ENCODE measurements around the gene DLST. TPM values are rescaled to one million over a fixed set of nuclear protein-coding genes. Genes with fewer than 3 reads are reported as not detected.

DLST gene
- total and polyA plus RNA-seq, 3 experiments from 2014 or later, result 8.8 to 161 (median 160) TPM

DNA sequence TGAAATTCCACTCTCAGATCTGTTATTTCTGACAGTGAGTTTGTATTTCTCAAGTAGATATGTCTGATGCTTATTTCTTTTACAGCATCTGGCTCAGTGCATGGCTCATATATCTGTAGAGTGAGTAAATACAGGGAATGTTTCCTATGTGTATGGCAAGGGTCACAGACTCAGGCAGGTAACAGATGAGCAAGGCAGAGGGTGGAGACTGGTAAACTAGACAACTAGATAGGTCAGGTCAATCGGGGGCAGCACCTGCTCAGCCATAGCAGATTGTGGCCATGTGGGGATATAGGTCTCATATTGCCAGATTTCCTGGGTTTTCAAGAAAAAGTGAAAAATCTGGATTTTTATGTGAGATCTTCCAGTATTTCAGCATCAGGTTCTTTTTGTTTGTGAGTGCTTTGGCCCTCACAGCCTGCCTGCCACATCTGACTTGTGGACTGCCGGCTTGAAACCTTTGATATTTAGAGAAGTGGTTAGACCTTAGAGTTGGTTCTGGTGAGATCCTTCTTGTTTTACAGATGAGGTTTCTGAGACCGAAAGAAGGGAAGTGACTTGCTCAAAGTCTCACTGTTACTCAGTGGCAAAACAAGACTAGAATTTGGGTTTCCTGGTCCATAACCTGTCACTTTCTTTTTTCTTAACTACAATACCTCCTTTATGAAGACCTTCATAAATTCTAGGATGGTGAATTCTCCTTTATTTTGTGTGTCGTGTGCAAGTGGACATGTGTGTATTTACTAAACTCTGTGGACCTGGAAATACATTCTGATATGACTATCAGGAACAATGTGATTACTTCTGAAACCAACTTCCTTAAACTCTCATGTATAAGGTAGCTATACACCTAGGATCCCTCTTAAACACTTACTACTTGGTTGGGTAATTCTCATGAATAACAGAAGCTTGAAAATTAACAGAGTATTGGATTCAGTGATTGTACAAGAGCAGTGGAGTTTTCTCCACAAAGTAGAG, 40.2 kb upstream of the DLST start:
- ChIA-PET POLR2A (no interaction called here), CTCF (interaction anchor here (1.0 to 2.5 kb wide), 3 partner anchors 19 to 229 kb away, joined by 3 to 15 read pairs (median 4); partner anchors contain the start of gene LTBP2)

DNA sequence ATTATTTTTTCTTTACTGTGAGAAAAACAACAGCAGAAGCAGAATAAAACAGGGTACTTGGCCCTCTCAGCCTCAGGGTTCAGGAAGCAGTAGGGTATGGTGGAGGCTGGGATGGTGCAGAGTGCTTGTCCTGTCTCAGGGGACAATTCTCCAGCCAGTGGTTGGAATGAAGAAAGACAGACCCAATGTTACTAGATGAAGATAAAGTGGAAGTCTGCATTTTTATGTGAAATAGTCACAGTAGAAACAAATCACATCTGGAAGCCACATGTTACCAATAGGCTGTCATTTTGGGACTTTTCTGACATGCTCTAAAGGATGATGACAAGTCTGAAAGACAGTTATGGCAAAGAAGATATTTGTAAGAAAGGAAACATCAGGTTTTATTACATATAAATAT, 38.1 kb upstream of the DLST start:
- peaks cover 49% of the 10 kb centered on the region for H3K4me1 ChIP-seq (ENCODE audit: insufficient read depth, low read length)
- ChIA-PET CTCF (interaction anchor here (0.7 kb wide), 1 partner anchor 18 kb away, joined by 3 read pairs; no protein-coding TSS in a partner anchor), POLR2A (no interaction called here)
- Mint-ChIP-seq H3K4me1 (peaks cover 31 to 41% (median 39%) of the 10 kb centered on the region in 3 donors), H3K27me3 (no peaks in the 10 kb centered on the region), H3K36me3 (peaks cover 0 to 4% (median 0%) of the 10 kb centered on the region in 3 donors), H3K27ac (no peak overlapping the region), H3K4me3 (no peak overlapping the region), H3K9me3 (no peaks in the 10 kb centered on the region)
- no peak overlapping the region for H3K4me3 ChIP-seq (ENCODE audit: low read length)
- H3K9me3 ChIP-seq (ENCODE audit: low read length), result no peaks in the 10 kb centered on the region
- no peak overlapping the region for H3K27ac ChIP-seq (ENCODE audit: low read depth, low read length)
- no peaks in the 10 kb centered on the region for H3K36me3 ChIP-seq (ENCODE audit: insufficient read depth, low read length)
- H3K27me3 ChIP-seq (ENCODE audit: insufficient read depth, low read length, poor library complexity, severe bottlenecking), result no peaks in the 10 kb centered on the region
- no peak for DNase-seq

More for the DNA sequence above, 40.2 kb upstream of the DLST start:
- Mint-ChIP-seq H3K36me3 (peaks cover 0 to 7% (median 0%) of the 10 kb centered on the region in 3 donors), H3K4me3 (peak overlapping the region in 6 of 7 donors; percentile 26 to 42 (median 36)), H3K4me1 (peaks cover 51 to 62% (median 60%) of the 10 kb centered on the region in 3 donors), H3K27me3 (no peaks in the 10 kb centered on the region), H3K27ac (peak overlapping the region; percentile 69 to 99 (median 90)), H3K9me3 (no peaks in the 10 kb centered on the region)
- peak in 1 of 5 donors; percentile 11 for DNase-seq
- Histone ChIP-seq H3K27me3 (ENCODE audit: insufficient read depth, low read length, poor library complexity, severe bottlenecking) (no peaks in the 10 kb centered on the region), H3K27ac (ENCODE audit: low read depth, low read length) (no peak overlapping the region), H3K9me3 (ENCODE audit: low read length) (no peaks in the 10 kb centered on the region), H3K4me1 (ENCODE audit: insufficient read depth, low read length) (peaks cover 68% of the 10 kb centered on the region), H3K4me3 (ENCODE audit: low read length) (no peak overlapping the region), H3K36me3 (ENCODE audit: insufficient read depth, low read length) (no peaks in the 10 kb centered on the region)

DNA sequence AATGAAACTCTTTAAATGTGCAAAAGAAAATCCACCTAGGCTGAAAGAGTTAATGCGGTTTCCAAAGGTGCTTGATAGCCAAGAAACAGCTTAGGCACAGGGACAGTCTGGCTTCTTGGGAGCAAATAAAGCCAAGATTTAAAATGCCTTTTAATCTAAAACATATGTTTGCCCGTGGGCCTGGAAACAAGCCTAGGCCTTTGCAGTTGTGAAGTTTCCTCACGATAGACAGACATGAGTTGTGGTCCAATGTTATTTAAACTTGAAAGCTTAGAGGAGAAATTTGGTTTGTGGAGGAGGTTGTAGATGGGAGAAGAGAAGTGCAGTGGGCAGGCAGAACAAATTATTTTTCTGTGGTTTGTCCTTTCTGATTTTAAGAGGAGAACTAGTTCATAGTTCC, 35.5 kb upstream of the DLST start:
- Histone ChIP-seq H3K9me3 (ENCODE audit: low read length) (no peaks in the 10 kb centered on the region), H3K27me3 (ENCODE audit: insufficient read depth, low read length, poor library complexity, severe bottlenecking) (no peaks in the 10 kb centered on the region), H3K4me3 (ENCODE audit: low read length) (no peak overlapping the region), H3K36me3 (ENCODE audit: insufficient read depth, low read length) (no peaks in the 10 kb centered on the region), H3K27ac (ENCODE audit: low read depth, low read length) (no peak overlapping the region), H3K4me1 (ENCODE audit: insufficient read depth, low read length) (peaks cover 24% of the 10 kb centered on the region)
- POLR2A ChIA-PET, result no interaction called here
- Mint-ChIP-seq H3K4me3 (peak overlapping the region in 1 of 7 donors; percentile 5), H3K27ac (no peak overlapping the region), H3K9me3 (no peaks in the 10 kb centered on the region), H3K36me3 (no peaks in the 10 kb centered on the region), H3K27me3 (no peaks in the 10 kb centered on the region), H3K4me1 (peaks cover 14 to 17% (median 17%) of the 10 kb centered on the region in 3 donors)
- no peak for DNase-seq
- CTCF ChIA-PET, result interaction anchor here (1.3 to 2.0 kb wide), 2 partner anchors 14 to 59 kb away, joined by 4 to 8 read pairs; no protein-coding TSS in a partner anchor

DNA sequence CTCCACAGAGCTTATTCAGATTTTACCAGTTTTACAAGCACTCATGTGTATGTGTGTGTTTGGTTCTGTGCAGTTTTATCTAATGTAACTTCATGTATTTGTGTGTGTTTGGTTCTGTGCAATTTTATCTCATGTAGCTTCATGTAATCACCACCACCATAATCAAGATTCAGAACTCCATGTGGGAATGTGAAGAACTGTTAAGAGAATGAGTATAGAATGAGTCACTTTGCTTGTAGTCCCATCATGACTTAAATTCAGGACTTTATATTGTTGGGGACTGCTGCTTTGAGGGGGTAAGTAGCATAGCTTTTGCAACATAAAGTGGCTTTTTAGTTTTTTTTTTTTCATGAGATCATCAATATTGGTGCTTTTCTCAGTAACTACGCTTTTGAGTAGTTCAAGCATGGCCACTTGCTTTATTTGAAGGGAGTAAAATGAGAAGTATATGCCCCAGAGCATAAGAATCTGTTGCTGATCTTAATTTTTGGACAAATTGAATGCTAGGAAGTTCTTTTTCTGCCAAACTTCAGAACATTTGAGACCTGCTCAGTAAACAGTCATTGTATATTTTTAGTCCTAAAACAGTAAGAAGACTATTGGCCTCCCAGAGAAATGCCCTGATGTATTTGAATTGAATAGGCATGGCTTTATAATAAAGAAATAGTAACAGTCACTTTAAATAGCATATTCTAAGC, 34.6 kb upstream of the DLST start:
- no peaks in the 10 kb centered on the region for H3K9me3 Mint-ChIP-seq
- Histone ChIP-seq H3K27me3 (ENCODE audit: insufficient read depth, low read length, poor library complexity, severe bottlenecking) (no peaks in the 10 kb centered on the region), H3K9me3 (ENCODE audit: low read length) (no peaks in the 10 kb centered on the region), H3K27ac (ENCODE audit: low read depth, low read length) (no peak overlapping the region), H3K4me1 (ENCODE audit: insufficient read depth, low read length) (peaks cover 14% of the 10 kb centered on the region), H3K36me3 (ENCODE audit: insufficient read depth, low read length) (no peaks in the 10 kb centered on the region), H3K4me3 (ENCODE audit: low read length) (no peak overlapping the region)
- H3K36me3 Mint-ChIP-seq, result no peaks in the 10 kb centered on the region
- CTCF ChIA-PET, result interaction anchor here (0.6 to 2.0 kb wide), 3 partner anchors 9 to 58 kb away, joined by 4 to 8 read pairs (median 4); no protein-coding TSS in a partner anchor
- H3K27me3 Mint-ChIP-seq, result no peaks in the 10 kb centered on the region
- H3K4me3 Mint-ChIP-seq, result no peak overlapping the region
- H3K4me1 Mint-ChIP-seq, result peaks cover 6 to 8% (median 8%) of the 10 kb centered on the region in 3 donors
- H3K27ac Mint-ChIP-seq, result peak overlapping the region in 1 of 8 donors; percentile 47
- DNase-seq, result no peak
- POLR2A ChIA-PET, result no interaction called here

DNA sequence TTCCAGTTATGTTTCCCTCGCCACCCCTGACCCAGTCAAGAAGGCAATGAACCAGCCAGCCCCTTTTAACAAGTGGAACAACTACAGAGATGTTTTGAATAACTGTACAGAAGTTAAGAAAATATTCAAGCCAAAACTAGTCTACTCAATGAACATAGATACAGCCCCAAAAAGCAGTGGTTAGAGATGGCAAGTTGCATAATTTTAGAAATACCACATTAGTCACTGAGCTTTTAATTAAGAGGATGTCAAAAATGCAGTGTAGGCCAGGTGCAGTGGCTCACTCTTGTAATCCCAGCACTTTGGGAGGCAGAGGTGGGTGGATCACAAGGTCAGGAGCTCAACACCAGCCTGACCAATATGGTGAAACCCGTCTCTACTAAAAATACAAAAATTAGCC, 32.9 kb upstream of the DLST start:
- no peaks in the 10 kb centered on the region for H3K9me3 Mint-ChIP-seq
- Histone ChIP-seq H3K27me3 (ENCODE audit: insufficient read depth, low read length, poor library complexity, severe bottlenecking) (no peaks in the 10 kb centered on the region), H3K27ac (ENCODE audit: low read depth, low read length) (no peak overlapping the region), H3K9me3 (ENCODE audit: low read length) (no peaks in the 10 kb centered on the region), H3K4me3 (ENCODE audit: low read length) (no peak overlapping the region), H3K36me3 (ENCODE audit: insufficient read depth, low read length) (no peaks in the 10 kb centered on the region), H3K4me1 (ENCODE audit: insufficient read depth, low read length) (peaks cover 15% of the 10 kb centered on the region)
- peaks cover 10 to 16% (median 15%) of the 10 kb centered on the region in 3 donors for H3K4me1 Mint-ChIP-seq
- H3K27me3 Mint-ChIP-seq, result no peaks in the 10 kb centered on the region
- DNase-seq, result no peak
- H3K4me3 Mint-ChIP-seq, result no peak overlapping the region
- POLR2A ChIA-PET, result interaction anchor here (0.5 kb wide), 1 partner anchor 504 kb away, joined by 6 read pairs; no protein-coding TSS in a partner anchor
- CTCF ChIA-PET, result interaction anchor here (0.9 to 2.3 kb wide), 5 partner anchors 11 to 240 kb away, joined by 3 to 10 read pairs (median 3); no protein-coding TSS in a partner anchor
- H3K27ac Mint-ChIP-seq, result no peak overlapping the region
- H3K36me3 Mint-ChIP-seq, result no peaks in the 10 kb centered on the region

DNA sequence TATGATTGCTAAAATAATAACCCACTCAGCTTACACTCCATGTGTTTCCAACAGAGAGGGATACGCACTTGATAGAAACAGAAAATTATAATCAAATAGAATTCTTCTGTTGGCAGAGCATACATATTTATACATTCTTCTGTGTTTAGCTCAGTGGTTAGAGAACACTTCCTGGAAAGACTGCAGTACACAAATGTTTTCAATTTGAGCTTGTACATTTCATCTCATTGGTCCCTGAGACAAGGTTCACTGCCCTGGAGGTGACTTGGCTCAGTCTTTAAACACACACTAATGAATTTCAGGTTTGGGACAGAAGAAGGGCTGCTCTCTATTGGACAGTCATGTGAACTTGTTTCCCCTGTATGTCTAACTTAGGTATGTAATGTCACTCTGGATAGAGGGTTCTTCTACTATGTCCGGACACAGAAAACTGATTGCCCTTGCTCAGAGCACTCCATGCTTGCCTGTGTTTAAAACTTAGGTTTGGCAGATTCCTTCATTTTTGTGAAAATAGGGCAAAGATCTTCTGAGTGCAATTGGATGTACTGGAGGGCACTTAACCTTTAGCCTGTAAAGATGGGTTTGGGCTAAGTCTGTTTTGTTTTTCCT, 28.7 kb upstream of the DLST start:
- POLR2A ChIA-PET, result interaction anchor here (0.7 kb wide), 1 partner anchor 847 kb away, joined by 3 read pairs; no protein-coding TSS in a partner anchor
- Mint-ChIP-seq H3K36me3 (peaks cover 0 to 4% (median 2%) of the 10 kb centered on the region in 3 donors), H3K4me1 (peaks cover 12 to 22% (median 22%) of the 10 kb centered on the region in 3 donors), H3K9me3 (no peaks in the 10 kb centered on the region), H3K27me3 (no peaks in the 10 kb centered on the region), H3K27ac (peak overlapping the region in 4 of 8 donors; percentile 11 to 68 (median 38)), H3K4me3 (no peak overlapping the region)
- H3K9me3 ChIP-seq (ENCODE audit: low read length), result no peaks in the 10 kb centered on the region
- H3K27ac ChIP-seq (ENCODE audit: low read depth, low read length), result no peak overlapping the region
- DNase-seq, result no peak
- no peaks in the 10 kb centered on the region for H3K36me3 ChIP-seq (ENCODE audit: insufficient read depth, low read length)
- H3K4me3 ChIP-seq (ENCODE audit: low read length), result no peak overlapping the region
- CTCF ChIA-PET, result interaction anchor here (1.1 to 13.5 kb wide), 3 partner anchors 8 to 236 kb away, joined by 3 to 334 read pairs (median 16); no protein-coding TSS in a partner anchor
- no peaks in the 10 kb centered on the region for H3K27me3 ChIP-seq (ENCODE audit: insufficient read depth, low read length, poor library complexity, severe bottlenecking)
- H3K4me1 ChIP-seq (ENCODE audit: insufficient read depth, low read length), result peaks cover 26% of the 10 kb centered on the region

DNA sequence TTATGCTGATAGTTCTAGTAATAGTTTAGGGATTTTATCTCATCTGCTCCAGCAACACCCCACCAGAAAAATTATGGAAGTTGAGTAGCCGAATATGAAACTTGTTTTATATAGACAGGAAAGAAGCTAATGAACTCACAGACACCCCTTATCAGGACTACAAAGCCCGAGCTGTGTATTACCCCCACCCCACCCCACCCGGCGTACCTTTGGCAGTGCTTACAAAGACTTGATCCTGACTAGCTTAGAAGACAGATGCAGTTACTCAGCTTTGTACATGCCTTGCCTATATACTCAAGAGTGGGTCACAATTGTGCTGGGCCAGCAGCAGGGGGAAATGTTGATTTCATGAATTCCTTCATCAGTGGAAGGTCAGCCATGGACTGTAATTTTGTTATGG, 28.1 kb upstream of the DLST start:
- no peaks in the 10 kb centered on the region for H3K36me3 ChIP-seq (ENCODE audit: insufficient read depth, low read length)
- ChIA-PET POLR2A (interaction anchor here (0.7 kb wide), 1 partner anchor 847 kb away, joined by 3 read pairs; no protein-coding TSS in a partner anchor), CTCF (interaction anchor here (1.1 to 13.5 kb wide), 3 partner anchors 8 to 235 kb away, joined by 3 to 334 read pairs (median 16); no protein-coding TSS in a partner anchor)
- Mint-ChIP-seq H3K9me3 (no peaks in the 10 kb centered on the region), H3K4me3 (no peak overlapping the region), H3K4me1 (peaks cover 12 to 22% (median 22%) of the 10 kb centered on the region in 3 donors), H3K27me3 (no peaks in the 10 kb centered on the region), H3K36me3 (peaks cover 0 to 4% (median 2%) of the 10 kb centered on the region in 3 donors), H3K27ac (peak overlapping the region in 2 of 8 donors; percentile 11 to 68)
- H3K27ac ChIP-seq (ENCODE audit: low read depth, low read length), result no peak overlapping the region
- no peak overlapping the region for H3K4me3 ChIP-seq (ENCODE audit: low read length)
- H3K9me3 ChIP-seq (ENCODE audit: low read length), result no peaks in the 10 kb centered on the region
- H3K4me1 ChIP-seq (ENCODE audit: insufficient read depth, low read length), result peaks cover 26% of the 10 kb centered on the region
- no peaks in the 10 kb centered on the region for H3K27me3 ChIP-seq (ENCODE audit: insufficient read depth, low read length, poor library complexity, severe bottlenecking)
- DNase-seq, result no peak
